Measurements from ENCODE around the gene CCDC28A. TPM values are rescaled to one million over a fixed set of nuclear protein-coding genes. Genes with fewer than 3 reads are reported as not detected.
"Not testable (repeated sequence)": the region's sequence is repeated elsewhere in the genome, so short reads cannot be mapped to it uniquely, and the experiment has no call there.

The CCDC28A gene
- 13.7 and 16.6 TPM in 2 replicates for total RNA-seq

GRCh38 chr6:138773177-138774091 is at the start of gene CCDC28A:
CCDC28A (plus strand) TSS chr6:138773769; CDS start chr6:138776121, 2,352 bp downstream.
- DNase-seq (ENCODE audit: low read depth in 2 of 2) = peak; percentile 96

- peak; percentile 5 to 84 for DNase-seq (ENCODE audit: low read depth in 2 of 2)
Measured at GRCh38 chr6:138724015-138724414, 49.6 kb upstream of the CCDC28A start.

GRCh38 chr6:138726066-138726756 is 47.4 kb upstream of the CCDC28A start:
- DNase-seq (ENCODE audit: low read depth in 2 of 2) = no peak

- no peak for DNase-seq (ENCODE audit: low read depth in 2 of 2)
Measured at GRCh38 chr6:138726757-138727097, 46.8 kb upstream of the CCDC28A start.

DNA sequence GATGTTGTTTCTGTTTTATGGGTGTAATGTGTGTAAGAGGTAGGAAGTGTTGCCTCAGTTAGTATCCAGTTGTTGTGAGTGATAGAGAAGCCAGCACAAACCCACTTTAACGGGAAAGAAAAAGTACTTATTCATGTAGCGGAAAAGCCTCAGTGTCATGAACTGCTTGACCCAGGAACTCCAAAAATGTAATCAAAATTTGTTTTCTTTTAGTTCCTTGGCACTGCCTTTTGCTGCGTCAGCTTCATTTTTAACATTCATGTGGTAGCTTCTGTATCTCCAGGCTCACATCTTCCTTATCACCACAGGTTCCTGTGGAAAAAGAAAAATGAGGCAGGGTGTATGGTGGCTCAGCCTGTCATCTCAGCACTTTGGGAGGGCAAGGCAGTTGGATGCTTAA is 46.4 kb upstream of the CCDC28A start:
- no peak for DNase-seq (ENCODE audit: low read depth in 2 of 2)

- no peak for DNase-seq (ENCODE audit: low read depth in 2 of 2)
Measured at GRCh38 chr6:138728662-138729061, 44.9 kb upstream of the CCDC28A start.

GRCh38 chr6:138730037-138730436 is 43.5 kb upstream of the CCDC28A start:
- DNase-seq (ENCODE audit: low read depth in 2 of 2) = not testable (repeated sequence)

- DNase-seq (ENCODE audit: low read depth in 2 of 2) = no peak
Measured at GRCh38 chr6:138734585-138734984, 39.0 kb upstream of the CCDC28A start.

DNA sequence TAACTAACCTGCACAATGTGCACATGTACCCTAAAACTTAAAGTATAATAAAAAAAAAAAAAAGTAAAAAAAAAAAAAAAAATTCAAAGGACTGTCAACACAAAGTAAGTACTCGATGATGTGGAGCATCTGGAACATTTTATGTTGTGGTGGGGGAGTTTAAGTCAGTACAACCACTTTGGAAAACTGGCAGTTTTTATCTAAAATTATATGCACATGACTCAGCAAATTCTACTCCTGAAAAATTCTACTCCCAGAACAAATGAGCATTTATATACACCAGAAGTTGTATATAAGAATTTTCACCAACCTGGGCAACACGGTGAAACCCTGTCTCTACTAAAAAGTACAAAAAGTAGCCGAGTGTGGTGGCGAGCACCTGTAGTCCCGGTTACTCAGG is 36.9 kb upstream of the CCDC28A start:
- no peak for DNase-seq (ENCODE audit: low read depth in 2 of 2)

DNA sequence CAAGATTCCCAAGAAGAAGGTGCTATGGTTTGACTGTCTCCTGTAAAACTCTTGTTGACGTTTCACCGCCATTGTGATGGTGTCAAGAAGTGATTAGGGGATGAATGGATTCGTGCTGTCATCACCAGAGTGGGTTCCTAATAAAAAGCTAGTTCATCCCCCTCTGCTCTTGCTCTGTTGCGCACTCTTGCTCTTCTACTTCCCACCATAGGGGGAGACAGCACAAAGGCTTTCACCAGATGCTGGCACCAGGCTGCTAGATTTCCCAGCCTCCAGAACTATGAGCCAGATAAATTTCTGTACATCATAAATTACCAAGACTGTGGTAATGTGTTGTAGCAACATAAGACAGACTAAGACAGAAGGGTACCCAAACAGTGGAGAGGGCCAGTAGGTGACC is 21.6 kb upstream of the CCDC28A start:
- DNase-seq (ENCODE audit: low read depth in 2 of 2) = no peak

GRCh38 chr6:138757136-138757535 is 16.4 kb upstream of the CCDC28A start:
- no peak for DNase-seq (ENCODE audit: low read depth in 2 of 2)

DNA sequence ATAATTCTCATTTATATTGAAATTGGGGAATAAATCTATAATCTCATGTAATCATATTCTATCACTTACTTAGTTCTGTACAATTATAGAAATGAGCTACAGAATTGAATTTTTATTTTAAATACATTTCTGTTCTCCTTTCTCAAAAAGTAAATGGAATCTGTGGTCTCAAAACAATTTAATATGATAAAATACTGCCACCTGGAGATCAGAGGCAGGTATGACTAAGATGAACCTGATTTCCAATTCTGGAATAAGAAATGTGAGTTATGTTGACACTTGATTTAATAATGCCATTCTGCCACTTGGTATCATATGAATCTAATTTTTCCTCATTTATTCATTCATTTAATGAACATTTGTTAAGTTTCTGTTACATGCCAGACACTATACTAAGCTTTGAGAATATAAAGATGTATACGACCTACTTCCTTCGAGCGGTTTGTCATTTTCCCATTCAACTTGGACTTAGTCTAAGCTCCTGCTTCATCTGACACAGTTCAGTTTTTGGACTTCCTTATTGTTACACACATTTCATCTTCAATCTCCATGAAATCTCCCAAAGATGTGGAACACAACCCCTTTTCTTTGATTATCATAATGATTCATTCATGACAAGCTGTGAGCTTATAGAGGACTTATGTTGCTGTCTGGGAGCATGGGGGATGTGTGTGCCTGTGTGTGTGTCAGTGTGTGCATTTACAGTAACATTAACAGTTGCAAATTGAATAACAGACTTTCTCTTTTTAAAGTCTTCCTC is 7.5 kb upstream of the CCDC28A start:
- DNase-seq (ENCODE audit: low read depth in 2 of 2) = peak; percentile 62 to 71

- DNase-seq (ENCODE audit: low read depth in 2 of 2) = peak in 1 of 2 donors; percentile 72
Measured at GRCh38 chr6:138769102-138769676, 4.4 kb upstream of the CCDC28A start.

DNA sequence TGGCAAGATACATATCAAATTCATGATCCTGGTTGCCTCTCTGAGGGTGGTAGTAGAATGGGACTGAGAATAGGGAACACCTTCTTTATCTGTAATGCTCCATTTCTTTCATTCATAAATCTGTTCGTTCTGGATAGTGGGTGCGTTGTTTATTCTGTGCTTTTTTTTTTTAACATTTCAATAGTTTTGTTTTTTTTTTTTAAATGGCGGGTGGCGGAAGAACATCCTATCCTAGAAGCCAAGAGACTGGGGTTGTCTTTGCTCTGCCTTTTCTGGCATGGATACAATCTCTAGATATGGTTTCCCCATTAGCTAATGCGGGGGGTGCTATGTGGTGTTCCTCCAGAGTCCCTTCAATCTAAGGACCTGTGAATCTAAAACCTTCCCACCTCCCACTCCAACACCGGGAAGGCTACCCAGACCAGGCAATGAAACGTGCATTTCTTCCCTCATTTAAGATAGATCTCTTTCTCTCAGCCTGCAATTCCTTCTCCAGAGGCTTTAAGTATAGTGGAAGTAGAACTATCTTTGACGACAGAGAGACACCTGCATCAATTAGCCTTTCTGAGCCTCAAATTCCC is 883 bp upstream of the CCDC28A start:
- no peak for DNase-seq (ENCODE audit: low read depth in 2 of 2)

DNA sequence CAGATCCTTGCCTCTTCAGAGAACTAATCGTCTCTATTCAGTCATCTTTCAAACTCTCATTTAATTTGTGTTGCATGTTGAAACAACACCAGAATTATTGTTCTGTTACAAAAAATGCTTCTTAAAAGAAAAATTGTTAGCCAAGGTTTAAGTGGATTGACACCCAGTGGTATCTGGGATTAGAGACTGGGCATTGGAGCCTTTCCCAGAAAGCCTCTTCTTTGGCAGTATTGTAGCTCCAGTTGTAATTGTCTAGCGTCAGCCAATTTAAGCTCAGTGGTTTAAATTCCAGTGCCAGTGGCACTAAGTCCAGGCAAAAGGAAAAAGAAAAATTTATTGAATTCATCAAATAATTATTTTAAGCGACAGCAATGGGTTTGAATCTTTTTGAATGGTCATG is 801 bp downstream of the CCDC28A start:
- DNase-seq (ENCODE audit: low read depth in 2 of 2) = peak in 1 of 2 donors; percentile 30

DNA sequence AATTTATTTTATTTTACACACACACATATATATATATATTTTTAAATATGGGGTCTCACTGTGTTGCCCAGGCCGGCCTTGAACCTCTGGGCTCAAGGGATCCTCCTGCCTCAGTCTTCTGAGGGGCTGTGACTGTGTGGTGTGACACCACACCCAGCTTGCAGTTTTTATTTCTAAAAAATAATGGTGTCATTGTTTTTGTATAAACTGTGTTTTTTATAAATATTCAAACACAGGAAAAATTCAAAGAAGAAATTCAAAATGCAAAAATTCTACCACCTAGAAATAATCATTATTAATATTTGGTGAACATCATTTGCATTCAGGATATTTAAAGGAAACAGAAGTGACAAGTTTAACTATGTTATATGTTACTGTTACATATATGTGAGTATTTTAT is 3.1 kb downstream of the CCDC28A start:
- no peak for DNase-seq (ENCODE audit: low read depth in 2 of 2)

GRCh38 chr6:138778331-138778730 is 4.8 kb downstream of the CCDC28A start:
- DNase-seq (ENCODE audit: low read depth in 2 of 2) = no peak

- DNase-seq (ENCODE audit: low read depth in 2 of 2) = peak; percentile 55 to 69
Measured at GRCh38 chr6:138782243-138782642, 8.7 kb downstream of the CCDC28A start.

DNA sequence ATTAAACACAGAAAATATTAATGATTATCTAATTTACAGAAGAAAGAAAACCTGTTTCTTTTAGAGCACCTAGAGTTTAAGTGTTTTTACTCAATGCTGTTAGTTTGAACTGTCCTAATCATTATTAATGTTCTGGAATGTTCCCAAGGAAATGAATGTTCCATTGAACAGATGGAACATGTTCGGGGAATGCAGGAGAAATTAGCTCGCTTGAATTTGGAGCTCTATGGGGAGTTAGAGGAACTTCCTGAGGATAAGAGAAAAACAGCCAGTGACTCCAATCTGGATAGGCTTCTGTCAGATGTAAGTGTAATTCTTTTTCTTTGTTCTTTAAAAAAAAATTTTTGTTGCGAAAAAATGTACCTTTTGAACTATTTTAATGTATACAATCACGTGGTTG is 11.5 kb downstream of the CCDC28A start:
- DNase-seq (ENCODE audit: low read depth in 2 of 2) = peak; percentile 28 to 45

DNA sequence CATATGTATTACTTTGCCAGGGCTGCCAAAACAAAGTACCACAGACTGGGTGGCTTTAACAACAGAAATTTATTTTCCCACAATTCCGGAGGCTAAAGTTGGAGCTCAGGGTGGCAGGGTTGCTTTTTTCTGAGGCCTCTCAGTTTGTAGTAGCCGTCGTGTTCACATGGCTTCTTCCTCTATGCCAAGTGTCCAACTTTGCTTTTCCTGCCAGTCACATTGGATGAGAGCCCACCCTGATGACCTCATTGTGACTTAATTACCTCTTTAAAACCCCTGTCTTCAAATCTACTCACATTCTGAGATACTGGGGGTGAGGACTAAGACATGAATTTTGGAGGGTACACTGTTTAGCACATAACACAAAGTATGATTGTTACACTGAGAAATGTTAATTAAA is 12.4 kb downstream of the CCDC28A start:
- DNase-seq (ENCODE audit: low read depth in 2 of 2) = peak; percentile 33 to 51

DNA sequence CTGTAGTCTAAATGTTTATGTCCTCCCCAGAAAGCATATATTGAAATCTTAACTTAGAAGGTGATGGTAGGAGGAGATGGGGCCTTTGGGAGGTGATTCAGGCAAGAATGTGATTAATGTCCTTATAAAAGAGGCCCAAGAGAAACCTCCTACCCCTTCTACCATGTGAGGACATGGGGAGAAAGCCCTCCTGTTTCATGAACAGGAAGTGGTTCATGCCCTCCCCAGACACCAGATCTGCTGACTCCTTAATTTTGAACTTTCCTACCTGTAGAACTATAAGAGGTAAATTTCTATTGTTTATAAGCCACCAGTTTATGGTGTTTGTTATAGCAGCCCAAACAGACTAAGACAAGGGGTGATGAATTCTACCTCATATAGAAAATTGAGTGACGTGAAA is 13.6 kb downstream of the CCDC28A start:
- no peak for DNase-seq (ENCODE audit: low read depth in 2 of 2)
